Cardiac septum (tissue), 1 donor: ENCODE measurements around the gene TBC1D32. TPM values are rescaled to one million over a fixed set of nuclear protein-coding genes. Genes with fewer than 3 reads are reported as not detected.
"Not testable (repeated sequence)": the region's sequence is repeated elsewhere in the genome, so short reads cannot be mapped to it uniquely, and the experiment has no call there.

ENCODE experiments used
- DNase-seq: peaks from one replicate; pipeline ENCODE4 v3.0.0-alpha.2; 2020; ENCODE audit warnings: low spot score
- intact Hi-C: fragments of 100-400 bp; cut with DNase I; formaldehyde crosslinking; loops from one replicate; pipeline ENCODE4 v1.14.0; 2022
- total RNA-seq: library from RNA; stranded (reverse); fragmentation: NEBNext Ultra II Directional; extraction: Animal tissue kit (Norgen Biotek cat#: 25700); gene quantifications from one replicate; pipeline ENCODE4 v1.2.1, GENCODE V29; 2021
- donor health status: DM: no; HTN: no; CAD: no.

The TBC1D32 gene
- total RNA-seq, 1 donor from 2014 or later, result 4.0 TPM

GRCh38 chr6:121048593-121048992 lies 285.7 kb downstream of the TBC1D32 start:
- intact Hi-C loops, DNase-seq: not testable (repeated sequence)

GRCh38 chr6:121044905-121045304 lies 289.4 kb downstream of the TBC1D32 start:
- DNase-seq, intact Hi-C loops: not testable (repeated sequence)

GRCh38 chr6:121043706-121044105 lies 290.6 kb downstream of the TBC1D32 start:
- intact Hi-C loops, DNase-seq: not testable (repeated sequence)

GRCh38 chr6:121043211-121043610 lies 291.1 kb downstream of the TBC1D32 start:
- intact Hi-C loops, DNase-seq: not testable (repeated sequence)

GRCh38 chr6:121042766-121043165 lies 291.5 kb downstream of the TBC1D32 start:
- intact Hi-C loops, result no loop called here

GRCh38 chr6:121040831-121041230 lies 293.4 kb downstream of the TBC1D32 start:
- intact Hi-C loops, result no loop called here
- DNase-seq, result no peak

More at GRCh38 chr6:121042766-121043165, 291.5 kb downstream of the TBC1D32 start:
- DNase-seq, result no peak

- no peak for DNase-seq
- intact Hi-C loops, result no loop called here
Observed at GRCh38 chr6:121033091-121033490, 301.2 kb downstream of the TBC1D32 start.

GRCh38 chr6:121032268-121033006 lies 301.8 kb downstream of the TBC1D32 start:
- no peak for DNase-seq
- intact Hi-C loops, result no loop called here

Other genes with a start within 250 kb of the TBC1D32 start
- gene GJA1, start 101.2 kb upstream of the TBC1D32 start, total RNA-seq, result 268 TPM